Measurements from ENCODE around the gene BIRC6.

DNA sequence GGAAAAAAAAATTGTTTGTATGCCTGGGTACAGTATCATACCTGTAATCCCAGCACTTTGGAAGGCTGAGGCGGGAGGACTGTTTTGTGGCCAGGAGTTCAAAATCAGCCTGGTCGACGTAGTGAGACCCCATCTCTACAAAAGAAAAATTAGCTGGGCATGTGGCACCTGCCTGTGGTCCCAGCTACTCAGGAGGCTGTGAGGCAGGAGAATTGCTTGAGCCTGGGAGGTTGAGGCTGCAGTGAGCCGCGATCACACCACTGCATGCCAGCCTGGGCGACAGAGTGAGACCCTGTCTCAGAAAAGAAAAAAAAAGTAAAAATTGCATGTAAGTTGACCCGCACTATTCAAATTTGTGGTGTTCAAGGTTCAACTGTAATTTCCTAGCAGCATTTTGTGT lies 46.2 kb upstream of the BIRC6 start:
- no peak for TF ChIP-seq EZH2 (IDR thresholded peaks at IDR 0.05; ENCODE audit: low read length)
- TF ChIP-seq, protein P1, sequence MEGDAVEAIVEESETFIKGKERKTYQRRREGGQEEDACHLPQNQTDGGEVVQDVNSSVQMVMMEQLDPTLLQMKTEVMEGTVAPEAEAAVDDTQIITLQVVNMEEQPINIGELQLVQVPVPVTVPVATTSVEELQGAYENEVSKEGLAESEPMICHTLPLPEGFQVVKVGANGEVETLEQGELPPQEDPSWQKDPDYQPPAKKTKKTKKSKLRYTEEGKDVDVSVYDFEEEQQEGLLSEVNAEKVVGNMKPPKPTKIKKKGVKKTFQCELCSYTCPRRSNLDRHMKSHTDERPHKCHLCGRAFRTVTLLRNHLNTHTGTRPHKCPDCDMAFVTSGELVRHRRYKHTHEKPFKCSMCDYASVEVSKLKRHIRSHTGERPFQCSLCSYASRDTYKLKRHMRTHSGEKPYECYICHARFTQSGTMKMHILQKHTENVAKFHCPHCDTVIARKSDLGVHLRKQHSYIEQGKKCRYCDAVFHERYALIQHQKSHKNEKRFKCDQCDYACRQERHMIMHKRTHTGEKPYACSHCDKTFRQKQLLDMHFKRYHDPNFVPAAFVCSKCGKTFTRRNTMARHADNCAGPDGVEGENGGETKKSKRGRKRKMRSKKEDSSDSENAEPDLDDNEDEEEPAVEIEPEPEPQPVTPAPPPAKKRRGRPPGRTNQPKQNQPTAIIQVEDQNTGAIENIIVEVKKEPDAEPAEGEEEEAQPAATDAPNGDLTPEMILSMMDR (optimal IDR thresholded peaks at IDR 0.05 in 1 of 3, IDR thresholded peaks at IDR 0.05 in 1 of 3, conservative IDR thresholded peaks at IDR 0.05 in 1 of 3; ENCODE audit: extremely low read depth in 1 of 3, insufficient read depth in 2 of 3, low read length in 3 of 3), result no peak
